Heart right ventricle (tissue), 16 donors: Measurements from ENCODE around the gene ORAI2. TPM values are rescaled to one million over a fixed set of nuclear protein-coding genes. Genes with fewer than 3 reads are reported as not detected.
"Not testable (repeated sequence)": the region's sequence is repeated elsewhere in the genome, so short reads cannot be mapped to it uniquely, and the experiment has no call there.

Experiments
- ATAC-seq, 8 donors: fragments of 200-7000 bp; cut with Tn5 transposase; one replicate each; pipeline ENCODE4 v1.9.1; 2020; ENCODE audit warnings: mild to moderate bottlenecking in 8 of 8, moderate library complexity in 8 of 8, moderate number of reproducible peaks in 1 of 8
- DNase-seq, 2 donors: peaks; one replicate each; pipeline ENCODE4 v3.0.0-alpha.2; 2020
- H3K27ac ChIP-seq, 10 donors: fragments of 200-600 bp; sonication (generic) in 2 of 10; one replicate each; pipeline versions ENCODE4 v1.5.0 to v1.8.0; 2020 to 2022; ENCODE audit warnings: mild to moderate bottlenecking in 3 of 10
- H3K27me3 ChIP-seq, 7 donors: fragments of 200-600 bp; one replicate each; pipeline ENCODE4 v1.8.0; 2021 to 2022; ENCODE audit warnings: mild to moderate bottlenecking in 2 of 7
- H3K36me3 ChIP-seq, 9 donors: fragments of 200-600 bp; sonication (generic) in 1 of 9; one replicate each; pipeline versions ENCODE4 v1.5.0 to v1.8.0; 2020 to 2022; ENCODE audit warnings: mild to moderate bottlenecking in 2 of 9
- H3K4me1 ChIP-seq, 9 donors: fragments of 200-600 bp; sonication (generic) in 1 of 9; one replicate each; pipeline versions ENCODE4 v1.5.0 to v1.8.0; 2020 to 2022; ENCODE audit warnings: mild to moderate bottlenecking in 4 of 9
- H3K4me3 ChIP-seq, 10 donors: fragments of 200-600 bp; sonication (generic) in 2 of 10; one replicate each; pipeline versions ENCODE4 v1.5.0 to v1.8.0; 2020 to 2022; ENCODE audit warnings: mild to moderate bottlenecking in 7 of 10, moderate library complexity in 2 of 10
- H3K9me3 ChIP-seq, 11 donors: fragments of 200-600 bp in 10 of 11; sonication (generic) in 2 of 11; one replicate each; pipeline versions ENCODE4 v1.5.0 to v1.8.0; 2013 to 2022; ENCODE audit warnings: mild to moderate bottlenecking in 2 of 11, control low read depth in 1 of 11, moderate library complexity in 1 of 11
- CTCF ChIP-seq, 9 donors: fragments of 200-600 bp; sonication (generic) in 2 of 9; IDR thresholded peaks; one replicate each; pipeline versions ENCODE4 v1.5.0 to v1.8.0; 2021 to 2022; ENCODE audit warnings: antibody characterized with exemption in 9 of 9, mild to moderate bottlenecking in 5 of 9, moderate library complexity in 1 of 9
- WGBS, 2 donors: extraction: QIAGEN DNeasy Blood & Tissue Kit; methylation state at CpG; one replicate each; pipeline ENCODE4 v1.1.7; 2013; ENCODE audit warnings: inconsistent platforms in 1 of 2; 5-methylcytosine and 5-hydroxymethylcytosine counted together
- intact Hi-C, 10 donors: fragments of 100-400 bp; cut with DNase I; formaldehyde crosslinking; loops; one replicate each; pipeline versions ENCODE4 v1.11.1 to v1.14.2; 2022
- polyA plus RNA-seq, 2 donors: library from polyadenylated mRNA; stranded (reverse); fragments of 200-250 nt; gene quantifications; one replicate each; pipeline ENCODE4 v1.2.3, GENCODE V29; 2013
- total RNA-seq, 10 donors: library from RNA; stranded (reverse); fragmentation: NEBNext Ultra II Directional in 3 of 10; extraction: Animal tissue kit (Norgen Biotek cat#: 25700) in 3 of 10; gene quantifications; one replicate each; pipeline versions ENCODE4 v1.2.1 to v1.2.4, GENCODE V29; 2021 to 2023
- donor health status: Arrhythmogenic right ventricular cardiomyopathy.
- donor health status: ischemic (EF 13 %, LVEDD 7.1; RV severe dilation, severe dysfunction).
- donor health status: healthy with polysubstance abuse.
- donor health status: DM: no; HTN: yes; CAD: no.
- donor health status: DM: no; HTN: no; CAD: no.
- donor health status: ischemic (EF 25% LVEDD 6.9; RV normal size, moderate dysfunction).
- donor health status: ischemic (EF 25% LVEDD 5.7; RV mildly dilated, moderate dysfunction).
- donor health status: healthy.
- donor health status: DM: yes; HTN: yes; CAD: no.
- donor health status: Ischemic cardiomyopathy.
- donor health status: ischemic (EF 35%, LVEDD 5.7; RV mildly dilated, moderate dysfunction).
- donor health status: nonischemic (EF 11% LVEDD 7.7; RV severe dilation, severe dysfunction).
- donor health status: DM: yes; HTN: yes; CAD: no.
- donor health status: PGD.
- donor health status: ischemic (EF 29% LVEDD 5.4; RV normal size, mild dysfunction).
- donor health status: nonischemic (EF 23%, LVEDD 6.1; RV moderate dilation, normal function).

ORAI2 gene
- total and polyA plus RNA-seq, 12 donors, result 1.7 to 11.6 (median 3.7) TPM

GRCh38 chr7:102454468-102454867, 21.1 kb downstream of the ORAI2 start:
- Histone ChIP-seq H3K36me3 (peaks cover 0 to 44% (median 16%) of the 10 kb centered on the region in 9 donors), H3K27ac (no peak overlapping the region), H3K4me1 (no peaks in the 10 kb centered on the region), H3K4me3 (no peak overlapping the region), H3K27me3 (no peaks in the 10 kb centered on the region), H3K9me3 (no peaks in the 10 kb centered on the region)
- intact Hi-C loops, result no loop called here
- ATAC-seq (no peak), DNase-seq (no peak)
- WGBS, 2 donors, result 66 to 74% methylated on average over 12 of the region's 12 CpGs
- no peak for TF ChIP-seq CTCF (IDR thresholded peaks at IDR 0.05)

- H3K9me3 ChIP-seq, H3K4me3 ChIP-seq, ATAC-seq, DNase-seq, H3K27ac ChIP-seq, H3K4me1 ChIP-seq, intact Hi-C loops, H3K27me3 ChIP-seq: not testable (repeated sequence)
- 93 to 95% methylated on average over 10 of the region's 10 CpGs for WGBS, 2 donors
- peaks cover 0 to 48% (median 16%) of the 10 kb centered on the region in 9 donors for H3K36me3 ChIP-seq
These were observed 21.6 kb downstream of the ORAI2 start for GRCh38 chr7:102454932-102455331.

- H3K27me3 ChIP-seq, result no peaks in the 10 kb centered on the region
- no peak for DNase-seq
- intact Hi-C loops, result no loop called here
- H3K27ac ChIP-seq, result no peak overlapping the region
- no peak for ATAC-seq
- H3K36me3 ChIP-seq, result peaks cover 0 to 51% (median 16%) of the 10 kb centered on the region in 9 donors
- TF ChIP-seq CTCF (IDR thresholded peaks at IDR 0.05), result no peak
- WGBS, 2 donors, result 80 to 83% methylated on average over 11 of the region's 11 CpGs
- H3K4me3 ChIP-seq, result no peak overlapping the region
- H3K4me1 ChIP-seq, result no peaks in the 10 kb centered on the region
- H3K9me3 ChIP-seq, result no peaks in the 10 kb centered on the region
These were observed 22.2 kb downstream of the ORAI2 start for GRCh38 chr7:102455596-102455995.

- Histone ChIP-seq H3K4me3 (no peak overlapping the region), H3K27me3 (no peaks in the 10 kb centered on the region), H3K4me1 (no peaks in the 10 kb centered on the region), H3K27ac (no peak overlapping the region), H3K36me3 (peaks cover 0 to 51% (median 16%) of the 10 kb centered on the region in 9 donors), H3K9me3 (no peaks in the 10 kb centered on the region)
- ATAC-seq (no peak), DNase-seq (no peak)
- 92 to 93% methylated on average over 10 of the region's 10 CpGs for WGBS, 2 donors
- no peak for TF ChIP-seq CTCF (IDR thresholded peaks at IDR 0.05)
- intact Hi-C loops, result no loop called here
These were observed 23.0 kb downstream of the ORAI2 start for GRCh38 chr7:102456327-102456726.

- intact Hi-C loops, result no loop called here
- no peaks in the 10 kb centered on the region for H3K27me3 ChIP-seq
- no peak for TF ChIP-seq CTCF (IDR thresholded peaks at IDR 0.05)
- no peak overlapping the region for H3K4me3 ChIP-seq
- H3K27ac ChIP-seq, result no peak overlapping the region
- WGBS, 2 donors, result 93 to 94% methylated on average over 40 of the region's 40 CpGs
- no peak for DNase-seq
- peak in 2 of 8 donors; percentile 7 to 10 for ATAC-seq
- H3K4me1 ChIP-seq, result no peaks in the 10 kb centered on the region
- peaks cover 0 to 51% (median 16%) of the 10 kb centered on the region in 9 donors for H3K36me3 ChIP-seq
- H3K9me3 ChIP-seq, result no peaks in the 10 kb centered on the region
These were observed 24.1 kb downstream of the ORAI2 start for GRCh38 chr7:102457352-102457924.
